ENCODE results near the gene SOHLH1.

The SOHLH1 gene

DNA sequence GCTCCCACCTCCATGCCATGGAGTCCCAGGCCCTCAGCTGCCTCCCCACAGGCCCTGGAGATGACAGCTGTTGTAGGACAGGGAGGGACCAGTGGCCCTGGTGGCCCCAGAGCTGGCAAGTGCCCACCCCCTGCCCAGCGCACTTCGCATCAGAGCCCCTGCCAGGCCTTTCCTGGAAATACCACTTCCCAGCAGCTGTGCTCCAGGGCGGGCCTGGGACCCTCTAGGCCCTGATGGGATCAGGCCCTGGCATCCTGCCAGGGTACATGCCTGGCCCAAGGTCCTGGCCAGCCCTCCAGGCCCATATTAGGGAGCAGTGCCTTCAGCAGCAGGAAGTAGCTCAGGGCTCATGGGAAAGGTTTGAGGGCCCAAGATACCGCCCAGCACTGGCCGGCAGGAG, 5.2 kb upstream of the SOHLH1 start:
- H3K9me3 ChIP-seq (ENCODE audit: control insufficient read depth, insufficient read depth, low read depth, low read length) = no peaks in the 10 kb centered on the region
- no peaks in the 10 kb centered on the region for H3K4me1 ChIP-seq (ENCODE audit: control insufficient read depth, insufficient read depth, low read length)
- no peak overlapping the region for H3K27ac ChIP-seq (ENCODE audit: extremely low read depth, low read depth, low read length)
- TF ChIP-seq ZIC2 (tag by site-specific recombination; IDR thresholded peaks at IDR 0.05) = peak; percentile 19; the same call in 1 of the 2 replicates
- TF ChIP-seq WT1 (tag by site-specific recombination; IDR thresholded peaks at IDR 0.05) = no peak
- TF ChIP-seq, protein P1, sequence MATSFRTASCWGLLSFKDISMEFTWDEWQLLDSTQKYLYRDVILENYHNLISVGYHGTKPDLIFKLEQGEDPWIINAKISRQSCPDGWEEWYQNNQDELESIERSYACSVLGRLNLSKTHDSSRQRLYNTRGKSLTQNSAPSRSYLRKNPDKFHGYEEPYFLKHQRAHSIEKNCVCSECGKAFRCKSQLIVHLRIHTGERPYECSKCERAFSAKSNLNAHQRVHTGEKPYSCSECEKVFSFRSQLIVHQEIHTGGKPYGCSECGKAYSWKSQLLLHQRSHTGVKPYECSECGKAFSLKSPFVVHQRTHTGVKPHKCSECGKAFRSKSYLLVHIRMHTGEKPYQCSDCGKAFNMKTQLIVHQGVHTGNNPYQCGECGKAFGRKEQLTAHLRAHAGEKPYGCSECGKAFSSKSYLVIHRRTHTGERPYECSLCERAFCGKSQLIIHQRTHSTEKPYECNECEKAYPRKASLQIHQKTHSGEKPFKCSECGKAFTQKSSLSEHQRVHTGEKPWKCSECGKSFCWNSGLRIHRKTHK (tag by site-specific recombination; IDR thresholded peaks at IDR 0.05) = no peak
- TF ChIP-seq, protein P2, sequence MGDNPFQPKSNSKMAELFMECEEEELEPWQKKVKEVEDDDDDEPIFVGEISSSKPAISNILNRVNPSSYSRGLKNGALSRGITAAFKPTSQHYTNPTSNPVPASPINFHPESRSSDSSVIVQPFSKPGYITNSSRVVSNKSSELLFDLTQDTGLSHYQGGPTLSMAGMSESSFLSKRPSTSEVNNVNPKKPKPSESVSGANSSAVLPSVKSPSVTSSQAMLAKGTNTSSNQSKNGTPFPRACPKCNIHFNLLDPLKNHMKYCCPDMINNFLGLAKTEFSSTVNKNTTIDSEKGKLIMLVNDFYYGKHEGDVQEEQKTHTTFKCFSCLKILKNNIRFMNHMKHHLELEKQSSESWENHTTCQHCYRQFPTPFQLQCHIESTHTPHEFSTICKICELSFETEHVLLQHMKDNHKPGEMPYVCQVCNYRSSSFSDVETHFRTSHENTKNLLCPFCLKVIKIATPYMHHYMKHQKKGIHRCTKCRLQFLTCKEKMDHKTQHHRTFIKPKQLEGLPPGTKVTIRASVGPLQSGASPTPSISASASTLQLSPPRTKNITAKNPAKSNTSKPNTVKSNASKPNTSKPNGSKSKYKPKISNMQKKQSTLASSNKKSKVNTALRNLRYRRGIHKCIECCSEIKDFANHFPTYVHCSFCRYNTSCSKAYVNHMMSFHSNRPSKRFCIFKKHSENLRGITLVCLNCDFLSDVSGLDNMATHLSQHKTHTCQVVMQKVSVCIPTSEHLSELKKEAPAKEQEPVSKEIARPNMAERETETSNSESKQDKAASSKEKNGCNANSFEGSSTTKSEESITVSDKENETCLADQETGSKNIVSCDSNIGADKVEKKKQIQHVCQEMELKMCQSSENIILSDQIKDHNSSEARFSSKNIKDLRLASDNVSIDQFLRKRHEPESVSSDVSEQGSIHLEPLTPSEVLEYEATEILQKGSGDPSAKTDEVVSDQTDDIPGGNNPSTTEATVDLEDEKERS (tag by site-specific recombination; IDR thresholded peaks at IDR 0.05) = no peak
- H3K4me3 ChIP-seq (ENCODE audit: low read depth, low read length) = no peak overlapping the region
- no peaks in the 10 kb centered on the region for H3K36me3 ChIP-seq (ENCODE audit: control insufficient read depth in 2 of 2, insufficient read depth in 1 of 2, low read length in 2 of 2)
- ChIA-PET CTCF (interaction anchor here (0.6 to 1.9 kb wide), 3 partner anchors 9 to 977 kb away, joined by 3 to 6 read pairs (median 3); no protein-coding TSS in a partner anchor), POLR2A (no interaction called here)

DNA sequence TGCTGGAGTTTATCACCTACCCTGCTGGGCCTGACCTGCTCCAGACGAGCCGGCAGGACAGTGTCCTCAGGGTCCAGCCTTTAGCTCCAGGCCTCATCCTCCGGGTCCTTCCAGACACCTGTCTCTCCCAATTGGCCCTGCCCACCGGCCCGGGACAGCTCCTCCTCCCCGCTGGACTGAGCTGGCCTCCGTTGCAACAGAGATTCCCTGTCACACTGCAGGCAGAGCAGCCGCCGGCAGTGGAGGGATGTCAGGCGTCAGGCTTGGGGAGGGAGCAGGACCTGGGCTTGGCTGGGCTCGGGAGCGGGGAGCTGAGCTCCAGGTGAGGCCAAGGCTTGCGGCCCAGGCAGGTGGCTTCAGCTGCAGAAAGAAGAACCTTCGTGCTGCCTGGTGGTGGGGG, 4.4 kb upstream of the SOHLH1 start:
- CTCF ChIA-PET = interaction anchor here (0.6 to 1.9 kb wide), 6 partner anchors 9 to 976 kb away, joined by 3 to 6 read pairs (median 3); no protein-coding TSS in a partner anchor

DNA sequence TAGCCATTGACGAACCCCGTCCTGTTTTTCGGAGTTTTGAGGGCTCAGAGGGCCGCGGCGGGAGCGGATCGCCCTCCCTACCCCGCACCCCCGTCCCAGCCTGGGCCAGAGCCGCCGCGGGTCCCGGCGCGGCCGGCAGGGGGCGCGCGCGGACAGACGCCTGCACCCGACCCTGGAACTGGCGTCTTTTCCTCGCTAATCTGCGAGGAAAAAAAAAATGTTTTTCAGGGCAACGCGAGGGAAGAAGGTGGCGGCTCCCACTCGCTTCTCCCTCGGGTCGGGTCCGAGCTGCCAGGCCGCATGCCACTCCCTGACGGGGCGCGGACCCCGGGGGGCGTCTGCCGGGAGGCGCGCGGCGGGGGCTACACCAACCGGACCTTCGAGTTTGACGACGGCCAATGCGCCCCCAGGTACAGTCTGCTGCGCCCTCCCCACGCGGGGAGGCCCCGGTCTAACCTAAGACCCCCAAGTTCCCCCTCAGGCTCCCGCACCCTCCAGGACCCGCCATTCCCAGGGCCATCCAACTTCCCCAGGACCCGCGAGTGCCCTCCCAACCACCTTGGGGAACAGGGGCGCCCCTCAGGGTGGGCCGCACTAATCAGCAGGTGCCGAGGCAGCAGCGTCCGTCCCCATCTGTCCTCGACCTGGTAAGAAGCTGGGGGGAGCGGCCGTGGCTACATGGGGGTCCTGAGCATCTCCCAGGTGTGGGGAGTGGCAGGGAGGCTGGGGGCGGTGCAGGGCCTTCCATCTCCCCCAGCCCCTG, 2.9 kb upstream of the SOHLH1 start, which contains the start of gene KCNT1:
Gene KCNT1 (plus strand): TSS at position 227 of the 763 bp plus-strand sequence. CDS start 74 bp downstream, at position 301.
- POLR2A ChIA-PET = no interaction called here
- H3K27ac ChIP-seq (ENCODE audit: extremely low read depth, low read depth, low read length) = no peak within 1 kb of the TSS
- peak within 1 kb of the TSS; percentile 17 for H3K4me3 ChIP-seq (ENCODE audit: low read depth, low read length)

More for the DNA sequence above, 4.4 kb upstream of the SOHLH1 start:
- Histone ChIP-seq H3K36me3 (ENCODE audit: control insufficient read depth in 2 of 2, insufficient read depth in 1 of 2, low read length in 2 of 2) (no peaks in the 10 kb centered on the region), H3K9me3 (ENCODE audit: control insufficient read depth, insufficient read depth, low read depth, low read length) (no peaks in the 10 kb centered on the region), H3K4me1 (ENCODE audit: control insufficient read depth, insufficient read depth, low read length) (no peaks in the 10 kb centered on the region), H3K27ac (ENCODE audit: extremely low read depth, low read depth, low read length) (no peak overlapping the region), H3K4me3 (ENCODE audit: low read depth, low read length) (no peak overlapping the region)
- TF ChIP-seq ZNF37A (tag by site-specific recombination; IDR thresholded peaks at IDR 0.05) (no peak), ZNF600 (tag by site-specific recombination; IDR thresholded peaks at IDR 0.05) (0 out of 2 replicates have a peak, but pooled peaks have one; percentile 17)
- POLR2A ChIA-PET = interaction anchor here (0.6 kb wide), 1 partner anchor 31 kb away, joined by 3 read pairs; no protein-coding TSS in a partner anchor

More for the DNA sequence above, 2.9 kb upstream of the SOHLH1 start, which contains the start of gene KCNT1:
- no peak for TF ChIP-seq ZNF76 (tag by site-specific recombination; IDR thresholded peaks at IDR 0.05; ENCODE audit: borderline replicate concordance, low read depth)
- 0 out of 2 replicates have a peak, but pooled peaks have one; percentile 12 for TF ChIP-seq EGR2 (tag by site-specific recombination; IDR thresholded peaks at IDR 0.05; ENCODE audit: low read depth)
- no peak for TF ChIP-seq ZNF701 (tag by site-specific recombination; IDR thresholded peaks at IDR 0.05)
- TF ChIP-seq KLF1 (tag by site-specific recombination; IDR thresholded peaks at IDR 0.05) = no peak
- TF ChIP-seq SETDB1 (IDR thresholded peaks at IDR 0.05; ENCODE audit: insufficient read length, low read length) = no peak
- TF ChIP-seq, protein P3, sequence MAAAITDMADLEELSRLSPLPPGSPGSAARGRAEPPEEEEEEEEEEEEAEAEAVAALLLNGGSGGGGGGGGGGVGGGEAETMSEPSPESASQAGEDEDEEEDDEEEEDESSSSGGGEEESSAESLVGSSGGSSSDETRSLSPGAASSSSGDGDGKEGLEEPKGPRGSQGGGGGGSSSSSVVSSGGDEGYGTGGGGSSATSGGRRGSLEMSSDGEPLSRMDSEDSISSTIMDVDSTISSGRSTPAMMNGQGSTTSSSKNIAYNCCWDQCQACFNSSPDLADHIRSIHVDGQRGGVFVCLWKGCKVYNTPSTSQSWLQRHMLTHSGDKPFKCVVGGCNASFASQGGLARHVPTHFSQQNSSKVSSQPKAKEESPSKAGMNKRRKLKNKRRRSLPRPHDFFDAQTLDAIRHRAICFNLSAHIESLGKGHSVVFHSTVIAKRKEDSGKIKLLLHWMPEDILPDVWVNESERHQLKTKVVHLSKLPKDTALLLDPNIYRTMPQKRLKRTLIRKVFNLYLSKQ (tag by site-specific recombination; IDR thresholded peaks at IDR 0.05; ENCODE audit: borderline replicate concordance) = no peak
- no peak for TF ChIP-seq OVOL3 (tag by site-specific recombination; IDR thresholded peaks at IDR 0.05)
- TF ChIP-seq, protein P4, sequence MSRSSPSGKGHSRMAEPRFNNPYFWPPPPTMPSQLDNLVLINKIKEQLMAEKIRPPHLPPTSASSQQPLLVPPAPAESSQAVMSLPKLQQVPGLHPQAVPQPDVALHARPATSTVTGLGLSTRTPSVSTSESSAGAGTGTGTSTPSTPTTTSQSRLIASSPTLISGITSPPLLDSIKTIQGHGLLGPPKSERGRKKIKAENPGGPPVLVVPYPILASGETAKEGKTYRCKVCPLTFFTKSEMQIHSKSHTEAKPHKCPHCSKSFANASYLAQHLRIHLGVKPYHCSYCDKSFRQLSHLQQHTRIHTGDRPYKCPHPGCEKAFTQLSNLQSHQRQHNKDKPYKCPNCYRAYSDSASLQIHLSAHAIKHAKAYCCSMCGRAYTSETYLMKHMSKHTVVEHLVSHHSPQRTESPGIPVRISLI (tag by site-specific recombination; IDR thresholded peaks at IDR 0.05) = peak; percentile 65
- peak; percentile 71 for TF ChIP-seq ZNF10 (tag by site-specific recombination; IDR thresholded peaks at IDR 0.05)
- TF ChIP-seq GLIS2 (tag by site-specific recombination; IDR thresholded peaks at IDR 0.05) = peak; percentile 58
- TF ChIP-seq ZNF549 (tag by site-specific recombination; IDR thresholded peaks at IDR 0.05) = no peak
- no peak for TF ChIP-seq ZNF37A (tag by site-specific recombination; IDR thresholded peaks at IDR 0.05)
- TF ChIP-seq, protein P5, sequence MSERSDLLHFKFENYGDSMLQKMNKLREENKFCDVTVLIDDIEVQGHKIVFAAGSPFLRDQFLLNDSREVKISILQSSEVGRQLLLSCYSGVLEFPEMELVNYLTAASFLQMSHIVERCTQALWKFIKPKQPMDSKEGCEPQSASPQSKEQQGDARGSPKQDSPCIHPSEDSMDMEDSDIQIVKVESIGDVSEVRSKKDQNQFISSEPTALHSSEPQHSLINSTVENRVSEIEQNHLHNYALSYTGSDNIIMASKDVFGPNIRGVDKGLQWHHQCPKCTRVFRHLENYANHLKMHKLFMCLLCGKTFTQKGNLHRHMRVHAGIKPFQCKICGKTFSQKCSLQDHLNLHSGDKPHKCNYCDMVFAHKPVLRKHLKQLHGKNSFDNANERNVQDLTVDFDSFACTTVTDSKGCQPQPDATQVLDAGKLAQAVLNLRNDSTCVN (tag by site-specific recombination; optimal IDR thresholded peaks at IDR 0.05) = peak; percentile 3
- H3K4me1 ChIP-seq (ENCODE audit: control insufficient read depth, insufficient read depth, low read length) = no peaks in the 10 kb centered on the region
- CTCF ChIA-PET = interaction anchor here (0.6 to 1.5 kb wide), 13 partner anchors 9 to 581 kb away, joined by 3 to 8 read pairs (median 3); no protein-coding TSS in a partner anchor
- H3K9me3 ChIP-seq (ENCODE audit: control insufficient read depth, insufficient read depth, low read depth, low read length) = no peaks in the 10 kb centered on the region
- no peaks in the 10 kb centered on the region for H3K36me3 ChIP-seq (ENCODE audit: control insufficient read depth in 2 of 2, insufficient read depth in 1 of 2, low read length in 2 of 2)
